Nephron (organoid): ENCODE results near the gene ATP9B.

Experiments
- H3K27ac Mint-ChIP-seq, 3 experiments: 2 replicates each; pipeline ENCODE4 v1.8.0; 2020; ENCODE audit warnings: mixed read lengths in 3 of 3, mild to moderate bottlenecking in 2 of 3, moderate library complexity in 1 of 3
- H3K27me3 Mint-ChIP-seq: 2 replicates; pipeline ENCODE4 v1.8.0; 2021; ENCODE audit warnings: low read depth, mild to moderate bottlenecking, moderate library complexity, mixed read lengths
- H3K36me3 Mint-ChIP-seq: 2 replicates; pipeline ENCODE4 v1.8.0; 2020; ENCODE audit warnings: low read depth, mixed read lengths
- H3K4me1 Mint-ChIP-seq: 2 replicates; pipeline ENCODE4 v1.8.0; 2020; ENCODE audit warnings: mixed read lengths
- H3K4me3 Mint-ChIP-seq, 3 experiments: 2 replicates each; pipeline ENCODE4 v1.8.0; 2020; ENCODE audit warnings: mild to moderate bottlenecking in 3 of 3, mixed read lengths in 3 of 3, moderate library complexity in 2 of 3
- H3K9me3 Mint-ChIP-seq: 2 replicates; pipeline ENCODE4 v1.8.0; 2020; ENCODE audit warnings: mixed read lengths
- CTCF ChIP-seq, 3 experiments: fragments of 200-600 bp; sonication (generic); IDR thresholded peaks; one replicate each; pipeline ENCODE4 v1.5.0; 2021; ENCODE audit warnings: antibody characterized with exemption in 3 of 3; ENCODE audit not compliant: unreplicated experiment in 3 of 3

Gene ATP9B

GRCh38 chr18:79386547-79386946 is 317.4 kb downstream of the ATP9B start:
- no peaks in the 10 kb centered on the region for H3K9me3 Mint-ChIP-seq

GRCh38 chr18:79387214-79387613 is 318.0 kb downstream of the ATP9B start:
- TF ChIP-seq CTCF (IDR thresholded peaks at IDR 0.05; ENCODE audit: unreplicated experiment in 3 of 3) = no peak
- H3K36me3 Mint-ChIP-seq = no peaks in the 10 kb centered on the region
- peaks cover 19% of the 10 kb centered on the region for H3K4me1 Mint-ChIP-seq
- H3K9me3 Mint-ChIP-seq = no peaks in the 10 kb centered on the region
- peaks cover 46% of the 10 kb centered on the region for H3K27me3 Mint-ChIP-seq
- no peak overlapping the region for H3K27ac Mint-ChIP-seq
- H3K4me3 Mint-ChIP-seq = no peak overlapping the region

More at GRCh38 chr18:79386547-79386946, 317.4 kb downstream of the ATP9B start:
- TF ChIP-seq CTCF (IDR thresholded peaks at IDR 0.05; ENCODE audit: unreplicated experiment in 3 of 3) = no peak
- H3K36me3 Mint-ChIP-seq = no peaks in the 10 kb centered on the region
- no peak overlapping the region for H3K27ac Mint-ChIP-seq
- peaks cover 19% of the 10 kb centered on the region for H3K4me1 Mint-ChIP-seq
- peaks cover 40% of the 10 kb centered on the region for H3K27me3 Mint-ChIP-seq
- H3K4me3 Mint-ChIP-seq = no peak overlapping the region

GRCh38 chr18:79387615-79388014 is 318.4 kb downstream of the ATP9B start:
- no peak overlapping the region for H3K4me3 Mint-ChIP-seq
- no peak overlapping the region for H3K27ac Mint-ChIP-seq
- H3K9me3 Mint-ChIP-seq = no peaks in the 10 kb centered on the region
- H3K36me3 Mint-ChIP-seq = no peaks in the 10 kb centered on the region
- H3K27me3 Mint-ChIP-seq = peaks cover 50% of the 10 kb centered on the region
- no peak for TF ChIP-seq CTCF (IDR thresholded peaks at IDR 0.05; ENCODE audit: unreplicated experiment in 3 of 3)
- peaks cover 19% of the 10 kb centered on the region for H3K4me1 Mint-ChIP-seq

GRCh38 chr18:79388043-79388442 is 318.8 kb downstream of the ATP9B start:
- TF ChIP-seq CTCF (IDR thresholded peaks at IDR 0.05; ENCODE audit: unreplicated experiment in 3 of 3) = no peak
- H3K27me3 Mint-ChIP-seq = peaks cover 54% of the 10 kb centered on the region
- H3K4me3 Mint-ChIP-seq = no peak overlapping the region
- no peaks in the 10 kb centered on the region for H3K9me3 Mint-ChIP-seq
- no peak overlapping the region for H3K27ac Mint-ChIP-seq
- H3K4me1 Mint-ChIP-seq = peaks cover 19% of the 10 kb centered on the region
- no peaks in the 10 kb centered on the region for H3K36me3 Mint-ChIP-seq

GRCh38 chr18:79389689-79390088 is 320.5 kb downstream of the ATP9B start:
- Mint-ChIP-seq H3K27me3 (peaks cover 59% of the 10 kb centered on the region), H3K4me1 (peaks cover 19% of the 10 kb centered on the region), H3K9me3 (no peaks in the 10 kb centered on the region), H3K27ac (no peak overlapping the region), H3K36me3 (no peaks in the 10 kb centered on the region), H3K4me3 (no peak overlapping the region)
- TF ChIP-seq CTCF (IDR thresholded peaks at IDR 0.05; ENCODE audit: unreplicated experiment in 3 of 3) = no peak

- no peaks in the 10 kb centered on the region for H3K36me3 Mint-ChIP-seq
- no peaks in the 10 kb centered on the region for H3K9me3 Mint-ChIP-seq
- peak overlapping the region; percentile 57 to 73 (median 70) for H3K4me3 Mint-ChIP-seq
- H3K4me1 Mint-ChIP-seq = peaks cover 17% of the 10 kb centered on the region
- H3K27ac Mint-ChIP-seq = peak overlapping the region in 1 of 3 experiments; percentile 16
- TF ChIP-seq CTCF (IDR thresholded peaks at IDR 0.05; ENCODE audit: unreplicated experiment in 3 of 3) = no peak
- peaks cover 62% of the 10 kb centered on the region for H3K27me3 Mint-ChIP-seq
These were observed 323.0 kb downstream of the ATP9B start for GRCh38 chr18:79392226-79392625.
